H1 (cell line): Measurements from ENCODE around the gene COL6A1. TPM values are rescaled to one million over a fixed set of nuclear protein-coding genes. Genes with fewer than 3 reads are reported as not detected.

Source experiments
- CTCF ChIA-PET: fragments of 300-600 bp; sonication (Branson Sonifier 250); formaldehyde crosslinking; loops from one replicate; lab custom pipeline; 2021; ENCODE audit not compliant: partially characterized antibody; lab: Charles Lee
- POLR2A ChIA-PET: fragments of 300-600 bp; sonication (Branson Sonifier 250); formaldehyde crosslinking; loops from one replicate; lab custom pipeline; 2021; ENCODE audit warnings: inconsistent platforms; ENCODE audit not compliant: partially characterized antibody; lab: Charles Lee
- DNase-seq, 2 experiments: peaks; one replicate each; pipeline versions ENCODE4 v3.0.0 to v3.0.0-alpha.2; 2010 to 2022; ENCODE audit warnings: low spot score in 2 of 2, low read depth in 1 of 2, mixed read lengths in 1 of 2
- FAIRE-seq: peaks from 2 replicates; lab custom pipeline; 2011; peaks lifted over from hg19 to GRCh38; lab: Jason Lieb, UNC
- H2AFZ ChIP-seq: 2 replicates; pipeline ENCODE4 v1.8.1; 2012; ENCODE audit warnings: low read length, inconsistent platforms
- H2AK5ac ChIP-seq: 2 replicates; pipeline ENCODE4 v1.6.1; 2013; ENCODE audit warnings: low read depth, low read length
- H2BK120ac ChIP-seq: replicated peaks from 2 replicates; pipeline ENCODE3; 2013; ENCODE audit warnings: low read depth, low read length, inconsistent platforms
- H2BK12ac ChIP-seq: 2 replicates; pipeline ENCODE4 v1.6.1; 2013; ENCODE audit warnings: low read depth, low read length
- H2BK15ac ChIP-seq: 2 replicates; pipeline ENCODE4 v1.6.1; 2013; ENCODE audit warnings: low read length
- H2BK20ac ChIP-seq: 2 replicates; pipeline ENCODE4 v1.6.1; 2013; ENCODE audit warnings: low read length
- H2BK5ac ChIP-seq: 2 replicates; pipeline ENCODE4 v1.6.1; 2013; ENCODE audit warnings: low read depth, low read length
- H3K14ac ChIP-seq: 2 replicates; pipeline ENCODE4 v1.6.1; 2013; ENCODE audit warnings: inconsistent platforms; ENCODE audit not compliant: insufficient read length
- H3K18ac ChIP-seq: 2 replicates; pipeline ENCODE4 v1.6.1; 2013; ENCODE audit warnings: low read length; ENCODE audit errors: extremely low read depth
- H3K23ac ChIP-seq: 2 replicates; pipeline ENCODE4 v1.6.1; 2013; ENCODE audit warnings: inconsistent platforms; ENCODE audit not compliant: insufficient read length
- H3K23me2 ChIP-seq: 2 replicates; pipeline ENCODE4 v1.6.1; 2013; ENCODE audit warnings: low read depth, low read length
- H3K27ac ChIP-seq: 2 replicates; pipeline ENCODE4 v1.6.1; 2011; ENCODE audit warnings: low read depth, low read length, inconsistent platforms
- H3K27me3 ChIP-seq, 4 experiments: replicated peaks in 1 of 4; 1 replicate in 1 of 4; 2 replicates in 3 of 4; pipeline versions ENCODE4 v1.6.1 to v1.8.1; 2011 to 2013; ENCODE audit warnings: low read length in 3 of 4, mild to moderate bottlenecking in 3 of 4, inconsistent platforms in 2 of 4, mixed read lengths in 2 of 4, moderate library complexity in 1 of 4; ENCODE audit not compliant: control insufficient read depth in 3 of 4, insufficient read depth in 3 of 4; ENCODE audit errors: extremely low read depth in 1 of 4
- H3K36me3 ChIP-seq, 4 experiments: 2 replicates each; pipeline versions ENCODE4 v1.6.1 to v1.8.1; 2011 to 2013; ENCODE audit warnings: mild to moderate bottlenecking in 4 of 4, low read length in 3 of 4, moderate library complexity in 2 of 4, control low read depth in 1 of 4, inconsistent platforms in 1 of 4; ENCODE audit not compliant: insufficient read depth in 4 of 4, control insufficient read depth in 2 of 4
- H3K4ac ChIP-seq: replicated peaks from 2 replicates; pipeline ENCODE3; 2013; ENCODE audit warnings: low read length, low read depth, mixed read lengths, inconsistent platforms; ENCODE audit not compliant: insufficient read length
- H3K4me1 ChIP-seq, 4 experiments: replicated peaks in 1 of 4; 1 replicate in 1 of 4; 2 replicates in 3 of 4; pipeline versions ENCODE4 v1.6.1 to v1.8.1; 2011 to 2013; ENCODE audit warnings: low read length in 3 of 4, inconsistent platforms in 2 of 4, mixed read lengths in 1 of 4; ENCODE audit not compliant: insufficient read depth in 4 of 4, control insufficient read depth in 3 of 4
- H3K4me2 ChIP-seq, 2 experiments: 2 replicates each; pipeline versions ENCODE4 v1.6.1 to v1.8.1; 2011 to 2013; ENCODE audit warnings: low read depth in 2 of 2, low read length in 2 of 2, control low read depth in 1 of 2, inconsistent platforms in 1 of 2, mild to moderate bottlenecking in 1 of 2; ENCODE audit not compliant: insufficient read depth in 1 of 2
- H3K4me3 ChIP-seq, 4 experiments: fragments of 200-600, 300-600 bp in 1 of 4; sonication (generic), shearing (Covaris generic), sonication (Bioruptor Twin) in 1 of 4; 2 replicates each; pipeline versions ENCODE4 v1.5.1 to v1.8.1; 2011 to 2016; ENCODE audit warnings: low read length in 4 of 4, low read depth in 3 of 4, control low read depth in 2 of 4, inconsistent platforms in 2 of 4, mild to moderate bottlenecking in 2 of 4, mixed read lengths in 1 of 4, moderate library complexity in 1 of 4; ENCODE audit not compliant: insufficient read depth in 2 of 4; ENCODE audit errors: extremely low read depth in 1 of 4
- H3K56ac ChIP-seq: replicated peaks from 2 replicates; pipeline ENCODE3; 2013; ENCODE audit warnings: low read depth, mild to moderate bottlenecking, mixed read lengths, low read length, inconsistent platforms; ENCODE audit not compliant: insufficient read length
- H3K79me1 ChIP-seq: 2 replicates; pipeline ENCODE4 v1.6.1; 2013; ENCODE audit warnings: low read depth, low read length, control low read depth
- H3K79me2 ChIP-seq, 2 experiments: 2 replicates each; pipeline versions ENCODE4 v1.6.1 to v1.8.1; 2012 to 2013; ENCODE audit warnings: low read length in 2 of 2, mild to moderate bottlenecking in 2 of 2, inconsistent platforms in 1 of 2; ENCODE audit not compliant: insufficient read depth in 2 of 2, control insufficient read depth in 1 of 2
- H3K9ac ChIP-seq, 4 experiments: replicated peaks in 1 of 4; 1 replicate in 1 of 4; 2 replicates in 3 of 4; pipeline versions ENCODE4 v1.6.1 to v1.8.1; 2011 to 2013; ENCODE audit warnings: low read depth in 3 of 4, low read length in 3 of 4, control low read depth in 2 of 4, mild to moderate bottlenecking in 2 of 4, moderate library complexity in 2 of 4, inconsistent platforms in 1 of 4; ENCODE audit errors: extremely low read depth in 1 of 4
- H3K9me3 ChIP-seq, 2 experiments: 2 replicates each; pipeline versions ENCODE4 v1.6.1 to v1.8.1; 2012 to 2013; ENCODE audit warnings: mild to moderate bottlenecking in 2 of 2, moderate library complexity in 2 of 2, control low read depth in 1 of 2, inconsistent platforms in 1 of 2, low read depth in 1 of 2, low read length in 1 of 2, mixed read lengths in 1 of 2; ENCODE audit not compliant: insufficient read depth in 2 of 2
- H4K20me1 ChIP-seq, 2 experiments: replicated peaks in 1 of 2; 2 replicates each; pipeline versions ENCODE3 to v1.8.1; 2011 to 2013; ENCODE audit warnings: inconsistent platforms in 2 of 2, low read length in 2 of 2, mild to moderate bottlenecking in 1 of 2; ENCODE audit not compliant: insufficient read depth in 2 of 2, control insufficient read depth in 1 of 2
- H4K5ac ChIP-seq: 2 replicates; pipeline ENCODE4 v1.6.1; 2013; ENCODE audit warnings: low read length, low read depth, mixed read lengths, inconsistent platforms; ENCODE audit not compliant: insufficient read length
- H4K8ac ChIP-seq: 2 replicates; pipeline ENCODE4 v1.8.0; 2013; ENCODE audit warnings: mild to moderate bottlenecking, moderate library complexity, low read length, inconsistent platforms; ENCODE audit not compliant: insufficient read depth; ENCODE audit errors: extremely low read depth
- H4K91ac ChIP-seq: replicated peaks from 2 replicates; pipeline ENCODE3; 2013; ENCODE audit warnings: low read length, mixed read lengths, inconsistent platforms; ENCODE audit not compliant: insufficient read length
- CBX8 ChIP-seq: fragments of 300-800, 300-1000 bp; sonication (generic); IDR thresholded peaks from 2 replicates; pipeline ENCODE4 v1.7.1; 2016; ENCODE audit warnings: low read depth, low read length, borderline replicate concordance
- FOSL1 ChIP-seq: IDR thresholded peaks from 2 replicates; pipeline ENCODE4 v1.6.1; 2011; ENCODE audit warnings: mild to moderate bottlenecking, low read depth, low read length, moderate library complexity; ENCODE audit not compliant: insufficient read depth
- MAFK ChIP-seq: IDR thresholded peaks from 2 replicates; pipeline ENCODE4 v1.6.1; 2012; ENCODE audit warnings: low read depth, mild to moderate bottlenecking, improper control_type of control experiment, low read length
- RFX5 ChIP-seq: IDR thresholded peaks from 2 replicates; pipeline ENCODE4 v1.6.1; 2011; ENCODE audit warnings: low read depth, low read length, improper control_type of control experiment, borderline replicate concordance
- SIRT6 ChIP-seq: IDR thresholded peaks from one replicate; pipeline ENCODE4 v1.7.1; 2012; ENCODE audit warnings: low read length, inconsistent platforms
- SP4 ChIP-seq: IDR thresholded peaks from 2 replicates; pipeline ENCODE4 v1.6.1; 2012; ENCODE audit warnings: low read length, inconsistent platforms
- WGBS, 2 experiments: shearing (Covaris generic) in 1 of 2; methylation state at CpG; one replicate each; pipeline versions ENCODE4 v1.1.6 to v1.1.7; 2013 to 2015; ENCODE audit warnings: low lambda C conversion rate in 2 of 2, mixed read lengths in 2 of 2, inconsistent platforms in 1 of 2, low coverage in 1 of 2, missing lambda C conversion rate in 1 of 2; ENCODE audit not compliant: insufficient replicate concordance in 2 of 2, insufficient coverage in 1 of 2, insufficient read length in 1 of 2; ENCODE audit errors: extremely low coverage in 1 of 2, missing lambda C conversion rate in 1 of 2; 5-methylcytosine and 5-hydroxymethylcytosine counted together
- polyA plus RNA-seq, 7 experiments: library from polyadenylated mRNA; depleted of rRNA in 3 of 7; stranded (reverse) in 5 of 7; unstranded in 2 of 7; fragments of >200 nt in 5 of 7; fragments of 200-250 nt in 2 of 7; gene quantifications; 1 replicate in 5 of 7; 2 replicates in 1 of 7; 4 replicates in 1 of 7; pipeline versions ENCODE4 v1.2.1 to v1.2.3, GENCODE V29; 2011 to 2013; ENCODE audit warnings: missing spikeins in 2 of 7, mixed read lengths in 2 of 7
- total RNA-seq: library from RNA; stranded (reverse); fragmentation: NEBNext Ultra II Directional; extraction: Animal tissue kit (Norgen Biotek cat#: 25700); gene quantifications from 2 replicates; pipeline ENCODE4 v1.2.1, GENCODE V29; 2021

The COL6A1 gene
- total and polyA plus RNA-seq, 2 of the 8 experiments (the other 6 are each of a cell fraction or from before 2014, with no cell fraction given) = 100 to 115 TPM

- H3K9ac ChIP-seq = no peak overlapping the region
- no peak overlapping the region for H4K5ac ChIP-seq
- H3K18ac ChIP-seq = no peak overlapping the region
- H2AFZ ChIP-seq = no peak overlapping the region
- H2BK5ac ChIP-seq = no peak overlapping the region
- H3K4me1 ChIP-seq = no peaks in the 10 kb centered on the region
- DNase-seq (peak in 1 of 2 experiments; percentile 39), FAIRE-seq (no peak)
- H3K23me2 ChIP-seq = no peaks in the 10 kb centered on the region
- WGBS, 2 experiments = 93% methylated on average over 15 of the region's 16 CpGs; no CpG with 5 or more reads in 1 of the 2 experiments
- H3K36me3 ChIP-seq = peaks cover 0 to 7% (median under 1%) of the 10 kb centered on the region in 4 experiments; a peak in 2 of 8 replicates
- H2BK120ac ChIP-seq = no peak overlapping the region
- no peak overlapping the region for H4K91ac ChIP-seq
- no peaks in the 10 kb centered on the region for H3K79me1 ChIP-seq
- no peaks in the 10 kb centered on the region for H3K79me2 ChIP-seq
- no peak overlapping the region for H3K4me2 ChIP-seq
- H4K20me1 ChIP-seq = no peaks in the 10 kb centered on the region
- H3K56ac ChIP-seq = no peak overlapping the region
- no peak overlapping the region for H2BK15ac ChIP-seq
- no peak overlapping the region for H2BK20ac ChIP-seq
- H4K8ac ChIP-seq = no peak overlapping the region
- no peaks in the 10 kb centered on the region for H3K9me3 ChIP-seq
- no peak overlapping the region for H2AK5ac ChIP-seq
- H3K27ac ChIP-seq = no peak overlapping the region
- no peak overlapping the region for H3K14ac ChIP-seq
- H2BK12ac ChIP-seq = no peak overlapping the region
- ChIA-PET CTCF (interaction anchor here (1.1 to 1.5 kb wide), 2 partner anchors 12 to 38 kb away, joined by 4 to 5 read pairs; no protein-coding TSS in a partner anchor), POLR2A (interaction anchor here (0.6 to 1.1 kb wide), 2 partner anchors 17 to 1699 kb away, joined by 3 to 5 read pairs; no protein-coding TSS in a partner anchor)
- no peak overlapping the region for H3K4me3 ChIP-seq
- H3K4ac ChIP-seq = no peak overlapping the region
- no peak overlapping the region for H3K23ac ChIP-seq
- H3K27me3 ChIP-seq = no peaks in the 10 kb centered on the region
- no peak for TF ChIP-seq MAFK
- no peak for TF ChIP-seq FOSL1
- no peak for TF ChIP-seq SIRT6
- TF ChIP-seq CBX8 = no peak
- no peak for TF ChIP-seq SP4
- no peak for TF ChIP-seq RFX5
These were observed 27.5 kb downstream of the COL6A1 start for GRCh38 chr21:46008893-46009621.
